Gastroesophageal sphincter (tissue), 3 donors: ENCODE data around the gene KCTD15.

Experiments
- EP300 ChIP-seq: sonication (generic); formaldehyde crosslinking; IDR thresholded peaks from one replicate; pipeline ENCODE4 v1.6.1; 2017; ENCODE audit warnings: antibody characterized with exemption, mild to moderate bottlenecking
- POLR2A ChIP-seq, 2 donors: fragments of 450-650 bp; IDR thresholded peaks; one replicate each; pipeline ENCODE4 v1.6.1; 2017; ENCODE audit warnings: antibody characterized with exemption in 2 of 2, mild to moderate bottlenecking in 2 of 2, moderate library complexity in 1 of 2
- POLR2AphosphoS5 ChIP-seq: sonication (generic); formaldehyde crosslinking; IDR thresholded peaks from one replicate; pipeline ENCODE4 v1.6.1; 2017; ENCODE audit warnings: antibody characterized with exemption
- TF ChIP-seq, protein P1 (sequence below), 4 experiments: fragments of 200-600 bp in 2 of 4; fragments of 450-650 bp in 2 of 4; sonication (generic) in 1 of 4; IDR thresholded peaks; one replicate each; pipeline ENCODE4 v1.5.1; 2017 to 2019; ENCODE audit warnings: antibody characterized with exemption in 4 of 4, mild to moderate bottlenecking in 2 of 4, moderate library complexity in 2 of 4

GRCh38 chr19:33772102-33772857, 24.4 kb upstream of the KCTD15 start:
- TF ChIP-seq, protein P1, sequence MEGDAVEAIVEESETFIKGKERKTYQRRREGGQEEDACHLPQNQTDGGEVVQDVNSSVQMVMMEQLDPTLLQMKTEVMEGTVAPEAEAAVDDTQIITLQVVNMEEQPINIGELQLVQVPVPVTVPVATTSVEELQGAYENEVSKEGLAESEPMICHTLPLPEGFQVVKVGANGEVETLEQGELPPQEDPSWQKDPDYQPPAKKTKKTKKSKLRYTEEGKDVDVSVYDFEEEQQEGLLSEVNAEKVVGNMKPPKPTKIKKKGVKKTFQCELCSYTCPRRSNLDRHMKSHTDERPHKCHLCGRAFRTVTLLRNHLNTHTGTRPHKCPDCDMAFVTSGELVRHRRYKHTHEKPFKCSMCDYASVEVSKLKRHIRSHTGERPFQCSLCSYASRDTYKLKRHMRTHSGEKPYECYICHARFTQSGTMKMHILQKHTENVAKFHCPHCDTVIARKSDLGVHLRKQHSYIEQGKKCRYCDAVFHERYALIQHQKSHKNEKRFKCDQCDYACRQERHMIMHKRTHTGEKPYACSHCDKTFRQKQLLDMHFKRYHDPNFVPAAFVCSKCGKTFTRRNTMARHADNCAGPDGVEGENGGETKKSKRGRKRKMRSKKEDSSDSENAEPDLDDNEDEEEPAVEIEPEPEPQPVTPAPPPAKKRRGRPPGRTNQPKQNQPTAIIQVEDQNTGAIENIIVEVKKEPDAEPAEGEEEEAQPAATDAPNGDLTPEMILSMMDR (IDR thresholded peaks at IDR 0.05): no peak
- TF ChIP-seq POLR2AphosphoS5 (no peak), POLR2A (IDR thresholded peaks at IDR 0.05) (no peak), EP300 (no peak)
